SK-N-MC (cell line): ENCODE measurements around the gene USP16.
A peak's percentile ranks its signal among the peaks of the same experiment; 100 is the strongest.

Experiments used
- DNase-seq: peaks from one replicate; pipeline ENCODE4 v3.0.0-alpha.2; 2011; ENCODE audit warnings: low read depth, low spot score
- H3K27ac ChIP-seq: fragments of 200-600 bp; sonication (generic); 2 replicates; pipeline ENCODE4 v1.5.1; 2016; ENCODE audit warnings: mixed run types
- H3K36me3 ChIP-seq: fragments of 200-600 bp; sonication (generic); 2 replicates; pipeline ENCODE4 v1.6.1; 2017; ENCODE audit warnings: antibody characterized with exemption, low read length, mixed read lengths; ENCODE audit not compliant: insufficient read depth
- H3K4me3 ChIP-seq: fragments of 200-600 bp; sonication (generic); 2 replicates; pipeline ENCODE4 v1.5.1; 2016
- H3K9ac ChIP-seq: fragments of 200-600 bp; sonication (generic); 2 replicates; pipeline ENCODE4 v1.8.0; 2017; ENCODE audit warnings: mixed run types, mixed read lengths; ENCODE audit not compliant: insufficient read length
- H3K9me3 ChIP-seq: fragments of 200-600 bp; sonication (generic); 2 replicates; pipeline ENCODE4 v1.6.1; 2017; ENCODE audit warnings: low read depth, mild to moderate bottlenecking, antibody characterized with exemption, low read length, moderate library complexity, mixed read lengths
- EZH2 ChIP-seq: fragments of 200-600 bp; sonication (generic); IDR thresholded peaks from one replicate; pipeline ENCODE4 v1.6.1; 2017; ENCODE audit warnings: antibody characterized with exemption
- FOXP2 ChIP-seq: optimal IDR thresholded peaks from 2 replicates; pipeline ENCODE3; 2011; ENCODE audit warnings: mild to moderate bottlenecking, moderate library complexity; ENCODE audit not compliant: insufficient read depth; ENCODE audit errors: extremely low read length, control extremely low read depth
- POLR2AphosphoS5 ChIP-seq: IDR thresholded peaks from 2 replicates; pipeline ENCODE4 v1.6.1; 2012; ENCODE audit warnings: mild to moderate bottlenecking, low read depth, low read length, borderline replicate concordance

Gene USP16

GRCh38 chr21:29053656-29054055 is 29.2 kb downstream of the USP16 start:
- H3K9ac ChIP-seq: no peak overlapping the region
- peaks cover 95% of the 10 kb centered on the region for H3K36me3 ChIP-seq
- H3K9me3 ChIP-seq: no peaks in the 10 kb centered on the region
- H3K4me3 ChIP-seq: no peak overlapping the region
- H3K27ac ChIP-seq: peak overlapping the region; percentile 33
- DNase-seq: no peak
- TF ChIP-seq EZH2 (no peak), POLR2AphosphoS5 (no peak), FOXP2 (no peak)

GRCh38 chr21:29055080-29055479 is 30.6 kb downstream of the USP16 start:
- H3K36me3 ChIP-seq: peaks cover 95% of the 10 kb centered on the region
- no peak for DNase-seq

GRCh38 chr21:29056005-29056404 is 31.5 kb downstream of the USP16 start:
- H3K4me3 ChIP-seq: no peak overlapping the region
- TF ChIP-seq FOXP2 (no peak), EZH2 (no peak), POLR2AphosphoS5 (peak; percentile 6; the same call in 1 of the 2 replicates)
- H3K27ac ChIP-seq: peak overlapping the region; percentile 63; the same call in 1 of the 2 replicates
- no peak overlapping the region for H3K9ac ChIP-seq
- peaks cover 95% of the 10 kb centered on the region for H3K36me3 ChIP-seq
- no peaks in the 10 kb centered on the region for H3K9me3 ChIP-seq
- no peak for DNase-seq

More at GRCh38 chr21:29055080-29055479, 30.6 kb downstream of the USP16 start:
- Histone ChIP-seq H3K4me3 (no peak overlapping the region), H3K9ac (no peak overlapping the region), H3K9me3 (no peaks in the 10 kb centered on the region), H3K27ac (peak overlapping the region; percentile 26; the same call in 1 of the 2 replicates)
- TF ChIP-seq POLR2AphosphoS5: no peak

- Histone ChIP-seq H3K4me3 (no peak overlapping the region), H3K36me3 (peaks cover 95% of the 10 kb centered on the region), H3K27ac (no peak overlapping the region), H3K9ac (no peak overlapping the region), H3K9me3 (no peaks in the 10 kb centered on the region)
- no peak for DNase-seq
- TF ChIP-seq FOXP2: no peak
- TF ChIP-seq POLR2AphosphoS5: 0 out of 2 replicates have a peak, but pooled peaks have one; percentile 0
Observed at GRCh38 chr21:29056538-29057050, 32.1 kb downstream of the USP16 start.

GRCh38 chr21:29064850-29065481 is 40.5 kb downstream of the USP16 start:
- Histone ChIP-seq H3K9ac (no peak overlapping the region), H3K36me3 (peaks cover 96% of the 10 kb centered on the region), H3K9me3 (no peaks in the 10 kb centered on the region), H3K4me3 (no peak overlapping the region), H3K27ac (no peak overlapping the region; the same call in 1 of the 2 replicates)
- DNase-seq: no peak
- no peak for TF ChIP-seq EZH2
- no peak for TF ChIP-seq POLR2AphosphoS5
- no peak for TF ChIP-seq FOXP2

GRCh38 chr21:29072873-29073221 is 48.4 kb downstream of the USP16 start:
- TF ChIP-seq POLR2AphosphoS5 (no peak), FOXP2 (no peak)
- no peak for DNase-seq

GRCh38 chr21:29073222-29074006 is 48.9 kb downstream of the USP16 start, which contains the start of gene CCT8:
Gene CCT8, minus strand, starts transcription at chr21:29073648. Its CDS starts 58 bp downstream, at chr21:29073590.
- peak; percentile 98 for TF ChIP-seq POLR2AphosphoS5
- peak; percentile 70 for TF ChIP-seq FOXP2
- no peak for TF ChIP-seq EZH2
- Histone ChIP-seq H3K9me3 (no peaks in the 10 kb centered on the region), H3K36me3 (peaks cover 39% of the 10 kb centered on the region), H3K9ac (peak within 1 kb of the TSS; percentile 99), H3K27ac (peak within 1 kb of the TSS; percentile 82), H3K4me3 (peak within 1 kb of the TSS; percentile 88)
- peak; percentile 95 for DNase-seq

More at GRCh38 chr21:29072873-29073221, 48.4 kb downstream of the USP16 start:
- Histone ChIP-seq H3K4me3 (peak overlapping the region; percentile 88), H3K9ac (peak overlapping the region; percentile 99), H3K36me3 (peaks cover 43% of the 10 kb centered on the region), H3K27ac (peak overlapping the region; percentile 82), H3K9me3 (no peaks in the 10 kb centered on the region)

GRCh38 chr21:29074007-29074376 is 49.5 kb downstream of the USP16 start:
- Histone ChIP-seq H3K9ac (peak overlapping the region; percentile 86), H3K9me3 (no peaks in the 10 kb centered on the region), H3K4me3 (peak overlapping the region; percentile 88), H3K27ac (peak overlapping the region; percentile 78; the same call in 1 of the 2 replicates), H3K36me3 (peaks cover 34% of the 10 kb centered on the region)
- TF ChIP-seq FOXP2: no peak
- no peak for TF ChIP-seq EZH2
- TF ChIP-seq POLR2AphosphoS5: no peak
- DNase-seq: no peak
